ENCODE measurements around the gene ORM1.
A peak's percentile ranks its signal among the peaks of the same experiment; 100 is the strongest.

ORM1 gene

DNA sequence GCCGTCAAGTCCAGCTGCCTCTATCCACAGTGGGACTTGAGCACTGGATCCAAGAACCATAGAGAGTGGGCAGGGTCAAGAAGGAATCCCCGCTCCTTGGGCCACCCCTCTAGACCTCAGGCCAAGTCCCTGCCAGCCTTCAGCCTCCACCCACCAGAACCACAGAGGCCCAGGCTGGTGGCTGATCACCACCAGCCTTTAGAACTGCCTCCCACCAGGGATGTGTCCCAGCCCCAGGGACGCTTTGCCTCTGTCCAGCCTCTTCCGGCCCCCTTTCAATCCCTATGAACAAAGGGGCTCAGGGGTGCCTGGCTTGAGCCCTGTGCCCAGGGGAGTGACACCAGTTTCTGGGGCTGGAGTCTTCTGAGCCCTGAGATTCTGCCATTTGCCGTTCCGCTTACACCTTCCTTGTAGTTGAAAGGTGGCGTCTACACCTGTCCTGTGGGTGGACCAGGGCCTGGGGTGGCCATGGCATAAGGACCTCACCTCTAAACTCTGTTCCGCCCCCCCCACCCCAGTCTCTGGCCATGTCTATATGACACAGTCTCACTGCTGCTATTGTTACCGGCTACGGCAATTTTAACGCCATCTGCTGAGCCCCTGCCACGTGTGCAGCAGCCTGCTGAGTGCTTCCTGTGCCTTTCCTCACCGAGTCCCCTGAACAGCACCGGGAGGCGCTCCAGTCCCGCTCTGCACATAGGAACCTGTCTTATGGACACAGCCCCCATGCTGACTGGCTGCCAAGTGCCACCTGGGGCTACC lies 35.7 kb upstream of the ORM1 start:
- no peak for DNase-seq

DNA sequence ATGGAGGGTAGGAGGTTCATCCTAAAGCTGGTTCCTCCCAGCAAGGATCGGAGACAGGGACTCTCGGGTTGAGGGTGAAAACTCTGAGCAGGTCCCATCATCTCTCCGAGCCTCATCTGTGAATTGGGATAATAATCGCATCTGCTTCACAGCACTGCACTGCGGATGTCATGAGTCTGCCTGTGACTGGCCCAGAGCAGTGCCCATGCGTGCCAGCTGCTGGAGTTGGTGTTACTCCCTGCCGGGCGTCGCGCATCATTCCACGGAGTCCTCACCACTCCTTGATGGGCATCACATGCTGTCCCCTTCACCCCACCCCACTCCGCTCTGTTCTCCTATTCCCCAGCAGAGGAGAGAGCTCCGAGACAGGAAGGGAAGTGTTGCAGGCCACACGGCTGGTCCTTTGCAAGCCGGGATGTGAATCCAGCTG lies 35.1 kb upstream of the ORM1 start:
- no peak for DNase-seq

DNA sequence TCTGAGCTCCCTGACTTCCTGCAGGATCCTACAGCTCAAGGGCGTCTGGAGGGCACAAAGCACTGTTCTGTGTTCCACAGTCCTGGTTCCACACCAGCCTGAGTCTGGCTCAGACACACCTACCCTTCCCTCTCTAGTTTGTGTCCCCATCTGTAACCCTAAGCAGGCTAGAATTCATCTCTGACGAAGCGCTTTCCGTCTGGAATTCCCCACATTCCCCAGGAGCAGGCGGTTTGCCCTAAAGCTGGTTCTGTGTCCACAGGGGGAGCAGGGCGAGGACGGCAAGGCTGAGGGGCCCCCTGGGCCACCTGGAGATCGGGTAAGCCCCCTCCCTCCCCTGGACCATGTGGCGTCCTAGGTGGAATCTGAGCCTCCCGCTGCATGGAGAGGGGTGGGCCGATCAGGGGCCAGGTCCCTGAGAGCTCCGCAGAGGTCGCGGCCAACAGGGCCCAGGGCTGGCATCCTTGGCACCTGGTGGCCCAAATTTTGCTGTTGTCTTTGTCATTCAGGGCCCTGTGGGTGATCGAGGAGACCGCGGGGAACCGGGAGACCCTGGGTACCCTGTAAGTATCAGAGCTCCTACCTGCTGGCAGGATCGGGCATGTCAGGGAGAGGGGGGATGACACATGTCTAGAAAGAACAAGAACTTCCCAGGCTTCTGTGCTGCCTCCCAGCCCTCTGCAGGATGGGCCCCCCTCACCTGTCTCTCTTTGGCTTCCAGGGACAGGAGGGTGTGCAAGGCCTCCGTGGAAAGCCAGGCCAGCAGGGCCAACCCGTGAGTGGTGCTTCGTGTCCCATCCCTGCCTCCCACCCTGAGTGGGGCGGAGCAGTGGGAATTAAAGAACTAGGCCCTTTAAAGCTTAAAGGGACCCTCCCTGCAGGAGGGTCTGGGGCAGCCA lies 34.5 kb upstream of the ORM1 start:
- DNase-seq: no peak

DNA sequence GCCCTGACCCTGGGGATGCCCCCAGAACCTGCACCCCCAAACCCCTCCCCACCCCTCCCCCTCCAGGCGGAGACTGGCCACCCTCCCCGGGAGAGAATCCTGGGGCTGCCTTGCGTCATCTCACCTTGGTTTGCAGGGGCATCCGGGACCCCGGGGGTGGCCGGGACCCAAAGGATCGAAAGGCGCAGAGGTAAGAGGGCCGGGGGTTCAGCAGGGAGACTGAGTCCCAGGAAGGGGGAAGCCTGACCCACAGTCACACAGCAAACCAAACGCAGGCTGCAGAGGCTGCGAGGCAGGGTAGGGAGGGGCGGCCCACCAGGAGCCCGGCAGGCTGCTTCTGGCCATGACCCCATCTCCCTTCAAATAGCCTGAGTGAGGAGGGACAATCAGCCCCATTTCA lies 33.8 kb upstream of the ORM1 start:
- no peak for DNase-seq

DNA sequence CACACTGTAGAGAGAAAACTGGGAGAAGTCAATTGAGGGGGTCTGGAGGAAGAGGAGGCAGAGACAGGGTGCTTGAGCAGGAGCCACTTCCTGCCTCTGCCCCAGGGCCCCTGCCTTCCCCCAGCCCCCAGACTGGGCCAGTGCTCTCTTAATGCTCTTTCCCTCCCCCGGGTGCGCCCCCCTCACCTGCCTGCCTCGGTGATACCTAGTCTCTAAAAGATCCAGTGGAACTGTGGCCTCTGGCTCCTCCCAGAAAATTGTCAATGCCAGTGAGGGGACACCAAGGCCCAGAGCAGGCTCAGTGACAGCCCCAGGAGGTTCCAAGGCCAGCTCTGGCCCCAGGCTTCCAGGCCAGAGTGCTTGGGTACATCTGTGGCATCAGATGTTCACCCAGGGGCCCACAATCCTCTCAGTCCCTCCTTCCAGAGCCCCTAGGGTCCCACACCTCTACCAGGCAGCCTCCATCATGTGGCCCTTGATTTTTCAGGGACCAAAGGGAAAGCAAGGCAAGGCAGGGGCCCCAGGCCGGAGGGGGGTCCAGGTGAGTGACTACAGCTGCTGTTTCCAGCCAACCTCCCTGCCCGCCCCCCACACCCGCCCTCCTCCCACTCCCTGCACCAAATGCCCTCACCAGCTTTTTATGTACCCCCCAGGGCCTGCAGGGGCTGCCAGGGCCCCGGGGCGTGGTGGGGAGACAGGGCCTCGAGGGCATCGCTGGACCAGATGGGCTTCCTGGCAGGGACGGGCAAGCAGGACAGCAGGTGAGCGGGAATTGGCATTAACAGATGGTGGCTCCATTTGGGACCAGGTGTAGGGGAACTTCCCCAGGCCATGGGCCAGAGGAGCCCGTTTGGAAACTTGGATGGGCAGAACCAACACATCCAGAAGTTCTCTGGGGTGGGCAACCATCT lies 33.1 kb upstream of the ORM1 start:
- no peak for DNase-seq

DNA sequence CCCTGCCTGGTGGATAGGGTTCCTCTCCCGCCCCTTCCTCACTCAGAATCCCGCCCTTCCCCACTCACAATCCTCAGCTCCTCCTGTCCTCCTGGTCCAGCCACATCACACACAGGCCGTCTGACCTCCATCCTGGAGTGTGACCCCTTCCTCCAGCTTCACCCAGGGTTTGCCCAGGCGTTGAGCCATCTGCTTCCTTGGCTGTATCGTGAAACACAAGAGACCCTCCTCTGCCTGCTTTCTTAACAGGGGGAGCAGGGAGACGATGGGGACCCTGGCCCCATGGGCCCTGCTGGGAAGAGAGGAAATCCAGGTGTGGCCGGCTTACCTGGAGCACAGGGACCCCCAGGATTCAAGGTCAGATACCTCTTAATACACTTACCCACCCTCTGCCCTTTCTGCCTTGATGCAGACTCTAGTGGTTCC lies 32.3 kb upstream of the ORM1 start:
- no peak for DNase-seq

DNA sequence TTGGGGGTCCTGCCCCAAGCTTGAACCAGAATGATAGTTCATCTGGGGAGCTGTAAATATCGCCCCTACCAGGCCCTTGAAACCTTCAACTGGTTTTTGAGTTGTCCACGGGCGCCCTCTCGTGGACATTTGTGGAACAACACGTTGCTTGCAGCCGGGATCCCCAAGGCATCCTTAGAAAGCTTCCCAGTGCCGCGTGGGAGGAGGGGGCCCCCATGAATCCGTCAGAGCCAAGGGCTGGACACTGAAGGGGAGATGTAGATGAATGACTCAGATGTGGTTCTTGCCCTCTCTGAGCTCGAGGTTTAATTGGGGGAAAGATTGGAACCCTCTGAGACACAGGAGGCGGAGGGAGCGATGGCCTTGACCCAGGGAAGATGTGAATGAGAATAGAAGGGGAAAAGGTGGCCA lies 31.8 kb upstream of the ORM1 start:
- peak in 47 of 56 donors; percentile 12 to 85 (median 46) for DNase-seq

DNA sequence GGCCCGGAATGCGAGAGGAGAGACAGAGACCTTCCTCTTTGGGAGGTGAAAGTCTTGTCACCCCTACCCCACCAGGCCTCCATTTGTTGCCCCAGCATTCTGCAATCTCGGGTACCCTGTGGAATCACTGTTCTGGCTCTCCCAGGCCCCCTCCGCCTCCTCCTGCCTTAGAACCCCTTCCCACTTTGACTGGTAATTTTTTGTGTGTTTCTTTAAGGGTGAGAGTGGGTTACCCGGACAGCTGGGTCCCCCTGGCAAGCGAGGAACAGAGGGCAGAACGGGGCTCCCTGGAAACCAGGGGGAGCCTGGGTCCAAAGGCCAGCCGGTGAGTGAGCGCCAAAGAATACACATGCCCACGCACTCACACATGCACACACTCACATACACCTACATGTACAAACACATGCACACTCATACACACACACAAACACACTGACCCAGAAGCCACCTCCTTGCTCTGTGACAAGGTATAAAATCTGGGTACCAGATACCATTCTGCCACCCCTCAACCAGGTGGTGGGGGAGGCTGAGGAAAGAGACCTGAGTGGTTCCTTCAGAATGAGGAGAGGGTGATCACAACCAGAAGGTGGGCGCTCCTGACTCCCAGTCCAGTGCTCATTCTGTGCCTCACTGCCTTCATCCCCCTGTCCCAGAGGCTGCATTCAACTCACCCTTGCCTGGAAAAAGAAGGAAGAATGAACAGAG lies 30.9 kb upstream of the ORM1 start:
- DNase-seq: no peak

DNA sequence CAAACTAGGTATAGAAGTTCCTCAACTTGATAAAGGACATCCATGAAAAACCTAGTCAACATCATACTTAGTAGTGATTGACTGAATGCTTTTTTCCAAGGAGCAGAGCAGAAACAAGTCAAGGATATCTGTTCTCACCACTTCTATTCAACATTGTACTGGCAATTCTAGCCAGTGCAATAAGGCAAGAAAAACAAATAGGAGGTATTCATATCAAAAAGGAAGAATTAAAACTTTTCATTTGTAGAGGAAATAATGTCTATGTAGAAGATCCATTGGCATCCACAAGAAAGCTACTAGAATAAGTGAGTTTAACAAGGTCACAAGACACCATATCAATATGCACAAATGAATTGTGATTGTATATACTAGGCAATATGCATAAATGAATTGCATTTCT lies 28.2 kb upstream of the ORM1 start:
- no peak for DNase-seq

DNA sequence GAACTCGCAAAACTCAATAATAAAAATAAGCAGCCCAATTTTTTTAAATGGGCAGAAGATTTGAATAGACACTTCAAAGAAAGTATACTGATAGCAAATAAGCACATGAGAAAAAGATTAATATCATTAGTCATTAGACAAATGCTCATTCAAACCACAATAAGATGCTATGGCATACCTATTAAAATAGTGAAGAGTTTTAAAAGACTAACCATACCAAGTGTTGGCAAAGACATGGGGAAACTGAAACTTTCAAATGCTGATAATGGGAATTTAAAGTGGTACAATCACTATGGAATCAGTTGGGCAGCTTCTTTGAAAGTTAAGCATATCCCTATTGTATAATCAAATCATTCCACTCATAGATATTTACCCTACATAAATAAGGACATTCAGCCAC lies 26.6 kb upstream of the ORM1 start:
- DNase-seq: no peak

DNA sequence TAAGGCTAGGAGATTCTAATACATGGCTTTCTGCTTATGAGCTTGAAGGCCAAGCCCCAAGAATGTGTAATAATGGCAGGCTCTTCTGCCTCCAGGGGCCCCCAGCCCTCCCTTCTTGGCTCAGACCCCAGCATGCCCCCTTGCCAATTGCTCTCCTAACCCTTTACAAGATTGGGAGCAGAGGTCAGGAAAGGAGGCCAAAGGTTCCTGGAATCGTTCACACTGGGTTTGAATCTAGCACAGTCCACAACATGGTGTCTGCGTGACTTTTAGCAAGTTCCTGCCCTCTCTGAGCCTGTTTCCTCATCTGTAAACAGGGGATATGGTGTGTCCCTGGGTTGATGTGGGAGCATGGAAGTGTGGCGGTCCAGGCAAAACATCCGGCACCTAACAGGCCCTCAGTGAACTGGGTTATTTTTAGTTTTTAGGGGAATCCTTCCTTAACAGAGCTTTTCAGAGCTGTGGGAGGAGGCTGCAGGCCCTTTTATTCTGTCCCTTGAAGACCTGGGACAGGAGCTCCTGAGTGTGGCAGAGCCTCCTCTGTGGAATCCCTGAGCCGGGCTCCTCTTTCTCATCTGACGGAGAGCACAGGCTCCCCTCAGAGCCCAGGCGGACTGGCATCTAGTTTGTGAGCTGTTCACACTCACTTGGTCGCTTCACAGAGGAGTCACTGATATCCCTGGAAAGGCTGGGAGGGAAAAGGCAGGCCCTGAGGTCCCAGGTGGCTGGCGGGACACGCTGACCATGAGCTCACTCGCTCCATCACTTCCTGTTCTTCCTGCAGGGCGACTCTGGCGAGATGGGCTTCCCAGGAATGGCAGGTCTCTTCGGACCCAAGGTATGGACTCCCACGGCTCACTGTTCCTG lies 23.4 kb upstream of the ORM1 start:
- DNase-seq: no peak

DNA sequence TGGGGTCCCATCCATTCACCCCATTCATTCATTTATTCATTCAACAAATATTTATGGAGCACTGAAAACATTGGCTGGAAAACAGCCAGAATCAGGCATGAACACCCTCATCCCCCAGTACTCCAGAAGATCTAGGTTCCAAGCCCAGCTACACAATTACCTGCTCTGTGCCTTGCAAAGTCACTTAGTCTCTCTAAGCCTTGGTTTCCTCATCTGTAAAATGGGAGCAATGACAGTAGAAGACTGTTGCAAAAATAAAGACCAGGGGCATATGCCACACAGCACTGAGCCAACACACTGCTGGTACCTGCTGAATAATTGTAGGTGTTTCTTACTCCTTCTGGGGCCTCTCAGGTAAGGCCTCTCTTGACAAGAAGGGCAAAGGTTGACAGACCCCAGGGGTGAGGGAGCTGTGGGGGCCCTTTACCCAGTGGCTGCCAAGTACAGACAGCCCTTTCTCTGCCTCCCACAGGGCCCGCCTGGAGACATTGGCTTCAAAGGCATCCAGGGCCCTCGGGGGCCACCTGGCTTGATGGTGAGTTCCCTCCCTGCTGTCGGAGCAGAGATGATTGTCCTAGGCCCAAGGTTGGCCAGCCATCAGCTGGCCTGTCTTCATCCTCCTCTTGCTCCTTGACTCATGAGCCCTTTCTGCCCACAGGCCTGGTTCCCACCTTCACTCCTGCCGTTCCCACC lies 22.6 kb upstream of the ORM1 start:
- DNase-seq: no peak

DNA sequence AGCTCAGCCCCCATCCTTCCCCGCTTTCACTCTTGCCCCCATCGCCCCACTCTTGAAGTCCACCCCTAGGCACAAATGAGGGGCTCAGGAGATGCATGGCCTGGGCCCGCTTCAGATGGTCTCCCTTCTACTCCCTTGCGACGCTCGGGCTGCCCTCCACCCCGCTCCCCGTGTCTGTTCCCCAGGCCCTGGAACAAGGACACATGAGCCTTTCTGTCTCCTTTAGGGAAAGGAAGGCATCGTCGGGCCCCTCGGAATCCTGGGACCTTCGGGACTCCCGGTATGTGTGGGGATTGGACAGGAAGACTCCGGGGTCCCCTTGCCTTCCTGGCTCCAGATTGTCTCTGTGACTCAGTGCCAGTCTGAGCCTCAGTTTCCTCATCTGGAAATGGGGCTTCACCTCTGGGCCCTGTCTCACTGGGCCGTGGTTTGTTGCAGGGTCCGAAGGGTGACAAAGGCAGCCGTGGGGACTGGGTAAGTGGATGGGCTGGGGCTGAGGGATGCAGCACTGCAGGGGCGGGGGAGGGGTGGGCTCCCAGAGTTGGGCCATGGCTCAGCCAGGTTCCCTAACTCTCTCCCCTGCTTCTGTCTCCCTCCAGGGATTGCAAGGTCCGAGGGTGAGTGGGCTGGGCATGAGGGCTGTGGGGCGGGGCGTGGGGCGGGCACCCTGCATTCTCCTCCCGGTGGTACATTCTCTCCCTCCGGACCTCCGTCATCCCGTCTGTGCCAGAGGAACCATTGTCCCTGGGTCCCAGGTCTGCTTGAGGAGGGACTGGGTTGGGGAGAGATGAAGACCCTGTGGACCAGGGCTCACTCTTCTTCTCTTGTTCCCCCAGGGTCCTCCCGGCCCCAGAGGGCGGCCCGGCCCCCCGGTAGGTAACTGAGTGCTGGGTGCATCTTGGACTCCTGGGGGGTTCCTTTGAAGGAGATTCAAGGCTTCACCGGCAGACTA lies 21.8 kb upstream of the ORM1 start:
- no peak for DNase-seq

DNA sequence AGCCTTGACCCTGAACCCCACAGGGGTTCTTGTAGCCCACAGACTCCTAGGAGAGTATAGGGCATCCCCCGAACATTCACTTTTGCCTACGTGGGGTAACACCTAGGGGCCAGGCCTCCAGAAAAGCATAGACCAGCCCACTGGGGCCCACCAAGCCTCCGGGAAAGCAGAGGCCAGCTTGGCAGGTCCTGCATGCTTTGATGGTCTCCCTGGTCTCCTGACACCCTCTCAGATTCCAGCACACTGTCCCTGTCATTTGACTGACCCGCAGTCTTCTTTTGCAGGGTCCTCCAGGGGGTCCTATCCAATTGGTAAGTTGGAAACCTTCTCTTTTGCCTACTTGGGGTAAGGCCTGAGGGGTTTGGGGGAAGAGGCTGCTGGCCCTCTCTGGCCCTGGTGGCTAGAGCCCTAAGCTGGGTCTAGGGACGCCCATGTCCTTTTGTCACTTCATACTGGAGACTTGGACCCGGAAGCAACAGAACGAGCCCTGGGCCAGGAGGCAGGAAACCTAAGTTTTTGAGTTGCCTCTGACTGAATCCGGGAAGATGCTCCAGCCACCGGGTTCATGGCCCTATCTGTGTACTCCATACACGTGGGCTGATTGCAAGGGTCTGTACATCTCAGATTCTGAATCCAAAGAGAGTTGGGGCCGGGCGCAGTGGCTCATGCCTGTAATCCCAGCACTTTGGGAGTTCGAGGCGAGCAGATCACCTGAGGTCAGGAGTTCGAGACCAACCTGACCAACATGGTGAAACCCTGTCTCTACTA lies 20.9 kb upstream of the ORM1 start:
- DNase-seq: no peak

DNA sequence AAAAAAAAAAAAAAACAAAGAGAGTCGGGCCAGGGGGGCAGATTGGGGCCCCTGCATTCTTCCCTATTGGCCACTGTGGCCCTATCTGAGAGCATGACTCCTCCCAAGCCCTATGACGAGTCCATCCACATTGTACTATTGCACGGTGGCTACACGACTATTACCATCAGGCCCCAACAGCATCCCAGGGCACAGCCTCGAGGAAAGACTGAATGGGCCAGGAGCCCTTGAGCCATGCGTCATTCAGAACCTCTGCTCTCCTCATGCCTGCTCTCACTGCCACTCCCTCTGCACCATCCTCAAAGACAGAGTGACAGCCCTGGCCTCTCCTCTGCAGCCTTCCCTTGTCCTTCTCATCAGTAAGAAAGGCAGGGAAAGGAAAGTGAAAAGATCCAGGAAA lies 20.2 kb upstream of the ORM1 start:
- DNase-seq: no peak

DNA sequence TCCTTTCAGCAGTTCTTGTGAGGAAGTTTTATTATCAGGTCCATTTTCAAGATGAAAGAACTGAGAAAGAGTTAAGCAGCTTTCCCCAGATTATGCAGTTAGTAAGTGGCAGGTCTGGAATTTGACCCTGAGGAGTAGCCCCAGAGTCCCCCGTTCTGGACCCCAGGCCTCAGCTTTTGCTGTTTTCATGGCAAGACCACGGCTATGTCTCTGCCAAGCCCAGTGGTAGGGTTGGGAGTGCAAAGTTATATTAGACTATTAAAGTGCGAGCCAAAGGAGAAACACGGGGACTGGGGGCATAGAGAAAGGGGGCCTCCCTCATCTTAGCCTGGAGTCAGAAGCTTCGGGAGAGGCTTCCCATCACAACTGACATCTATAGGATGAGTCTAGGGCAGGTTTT lies 19.3 kb upstream of the ORM1 start:
- DNase-seq: no peak

DNA sequence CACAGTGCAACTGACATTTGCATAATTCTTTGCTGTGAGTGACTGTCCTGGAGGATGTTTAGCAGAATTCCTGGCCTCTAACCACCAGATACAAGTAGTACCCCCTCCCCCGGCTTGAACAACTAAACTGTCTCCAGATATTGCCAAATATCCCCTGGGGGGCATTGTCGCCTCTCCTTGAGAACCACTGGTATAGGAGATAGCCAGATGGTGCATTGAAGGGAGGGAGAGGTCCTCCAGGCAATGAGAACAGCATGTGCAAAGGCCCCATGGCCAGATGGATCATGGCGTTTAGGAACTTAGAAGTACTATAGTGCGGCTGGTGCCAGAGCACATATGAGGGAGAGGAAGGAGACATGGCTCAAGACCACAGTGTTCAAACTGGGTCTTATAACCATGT lies 18.9 kb upstream of the ORM1 start:
- DNase-seq: no peak
